OCI-LY7 (cell line): ENCODE measurements around the gene NFATC3. TPM values are rescaled to one million over a fixed set of nuclear protein-coding genes. Genes with fewer than 3 reads are reported as not detected.

Source experiments
- BruUV-seq: library from RNA; stranded (reverse); fragments of 400-500 nt; replicated peaks from 2 replicates; lab custom pipeline; 2021; lab: Mats Ljungman, UMichigan
- CTCF ChIA-PET: fragments of 300-600 bp; sonication (Branson Sonifier 250); formaldehyde crosslinking; loops from one replicate; lab custom pipeline; 2022; ENCODE audit warnings: antibody characterized with exemption; ENCODE audit not compliant: unreplicated experiment; lab: Charles Lee
- POLR2A ChIA-PET: fragments of 300-600 bp; sonication (Branson Sonifier 250); formaldehyde crosslinking; loops from one replicate; lab custom pipeline; 2022; ENCODE audit warnings: antibody characterized with exemption; lab: Charles Lee
- DNase-seq: peaks from one replicate; pipeline ENCODE4 v3.0.0-alpha.2; 2015; ENCODE audit warnings: low spot score
- H2AFZ ChIP-seq: fragments of 200-600 bp; sonication (generic), shearing (Covaris generic); 2 replicates; pipeline ENCODE4 v1.6.1; 2014; ENCODE audit warnings: mild to moderate bottlenecking, antibody characterized with exemption, low read length, moderate library complexity
- H3K27ac ChIP-seq: fragments of 200-600 bp; sonication (generic); 2 replicates; pipeline ENCODE4 v1.5.1; 2014; ENCODE audit warnings: mixed run types, low read depth, mild to moderate bottlenecking, moderate library complexity, low read length, inconsistent platforms; ENCODE audit not compliant: poor library complexity, severe bottlenecking
- H3K36me3 ChIP-seq: fragments of 200-600 bp; sonication (generic); 2 replicates; pipeline ENCODE4 v1.6.1; 2014; ENCODE audit warnings: mild to moderate bottlenecking, antibody characterized with exemption, low read length, moderate library complexity, mixed read lengths; ENCODE audit not compliant: insufficient read depth
- H3K4me1 ChIP-seq: fragments of 200-600 bp; sonication (generic); 2 replicates; pipeline ENCODE4 v1.5.1; 2014; ENCODE audit warnings: mild to moderate bottlenecking, low read length; ENCODE audit not compliant: insufficient read depth, poor library complexity, severe bottlenecking
- H3K4me2 ChIP-seq: fragments of 200-600 bp; sonication (generic); 2 replicates; pipeline ENCODE4 v1.6.1; 2014; ENCODE audit warnings: mild to moderate bottlenecking, low read length
- H3K4me3 ChIP-seq: fragments of 200-600 bp; sonication (generic); 2 replicates; pipeline ENCODE4 v1.5.1; 2014; ENCODE audit warnings: mild to moderate bottlenecking, low read depth, low read length; ENCODE audit not compliant: poor library complexity, severe bottlenecking
- H3K79me2 ChIP-seq: fragments of 200-600 bp; sonication (generic); 2 replicates; pipeline ENCODE4 v1.6.1; 2016; ENCODE audit warnings: low read depth, mild to moderate bottlenecking, low read length, moderate library complexity, mixed read lengths; ENCODE audit not compliant: insufficient read depth
- H3K9me2 ChIP-seq: fragments of 200-600 bp; sonication (generic); 2 replicates; pipeline ENCODE4 v1.6.1; 2016; ENCODE audit warnings: mild to moderate bottlenecking, low read length, mixed read lengths; ENCODE audit not compliant: insufficient read depth
- H3K9me3 ChIP-seq: fragments of 200-600 bp; sonication (generic); 2 replicates; pipeline ENCODE4 v1.6.1; 2014; ENCODE audit warnings: mild to moderate bottlenecking, mixed run types, low read length, mixed read lengths
- H4K20me1 ChIP-seq: fragments of 200-600 bp; sonication (generic); 2 replicates; pipeline ENCODE4 v1.6.1; 2014; ENCODE audit warnings: mild to moderate bottlenecking, antibody characterized with exemption, low read length, moderate library complexity, mixed read lengths; ENCODE audit not compliant: insufficient read depth
- EZH2phosphoT487 ChIP-seq: fragments of 200-600 bp; sonication (generic); IDR thresholded peaks from 2 replicates; pipeline ENCODE4 v1.6.1; 2018; ENCODE audit warnings: low read depth, borderline replicate concordance, mild to moderate bottlenecking, mixed run types, antibody characterized with exemption, low read length, moderate library complexity, mixed read lengths
- intact Hi-C: fragments of 100-400 bp; cut with micrococcal nuclease; formaldehyde crosslinking; loops from one replicate; pipeline ENCODE4 v1.10.0; 2022; ENCODE audit not compliant: unreplicated experiment
- total RNA-seq, 2 experiments: library from RNA; depleted of rRNA in 1 of 2; stranded (reverse); fragments of >200 nt in 1 of 2; shearing (Covaris generic) in 1 of 2; gene quantifications; 2 replicates each; pipeline ENCODE4 v1.2.3, GENCODE V29; 2014 to 2022
- TF ChIP-seq, protein P1 (sequence below): fragments of 200-600 bp; sonication (generic); conservative IDR thresholded peaks from 2 replicates; pipeline ENCODE4 v1.5.1; 2014; ENCODE audit warnings: mild to moderate bottlenecking, antibody characterized with exemption, low read length, moderate library complexity, mixed read lengths

The NFATC3 gene
- total RNA-seq, 2 experiments from 2014 or later: 73.4 to 76.0 TPM

DNA sequence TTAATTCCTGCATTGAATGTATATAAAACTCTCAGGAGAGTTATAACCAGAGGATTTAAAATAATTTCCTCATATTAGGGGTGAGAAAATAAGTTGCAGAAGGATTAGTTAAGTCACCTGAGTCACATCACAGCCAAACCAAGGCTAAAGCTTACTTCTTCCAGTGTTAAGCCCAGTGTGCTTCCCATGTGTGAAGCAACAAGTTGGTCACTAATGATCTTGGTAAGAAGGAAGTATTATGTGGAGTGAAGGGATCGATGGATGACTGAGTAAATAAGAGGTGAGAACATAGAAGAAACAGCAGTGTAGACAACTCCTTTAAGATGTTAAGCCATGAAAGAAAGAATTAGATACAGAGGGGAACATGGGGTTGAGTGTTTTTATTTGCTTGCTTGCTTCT is 130.1 kb downstream of the NFATC3 start:
- ChIA-PET POLR2A (interaction anchor here (1.5 kb wide), 1 partner anchor 9 kb away, joined by 4 read pairs; no protein-coding TSS in a partner anchor), CTCF (no interaction called here)
- DNase-seq: no peak
- intact Hi-C loops: no loop called here
- Histone ChIP-seq H3K4me1 (peaks cover 19% of the 10 kb centered on the region), H3K79me2 (peaks cover 14% of the 10 kb centered on the region; the same call in 1 of the 2 replicates), H3K4me3 (no peak overlapping the region), H3K9me2 (no peaks in the 10 kb centered on the region), H3K4me2 (no peak overlapping the region), H2AFZ (no peak overlapping the region), H3K9me3 (no peaks in the 10 kb centered on the region), H4K20me1 (no peaks in the 10 kb centered on the region), H3K27ac (no peak overlapping the region), H3K36me3 (peaks cover 45% of the 10 kb centered on the region)
- TF ChIP-seq, protein P1, sequence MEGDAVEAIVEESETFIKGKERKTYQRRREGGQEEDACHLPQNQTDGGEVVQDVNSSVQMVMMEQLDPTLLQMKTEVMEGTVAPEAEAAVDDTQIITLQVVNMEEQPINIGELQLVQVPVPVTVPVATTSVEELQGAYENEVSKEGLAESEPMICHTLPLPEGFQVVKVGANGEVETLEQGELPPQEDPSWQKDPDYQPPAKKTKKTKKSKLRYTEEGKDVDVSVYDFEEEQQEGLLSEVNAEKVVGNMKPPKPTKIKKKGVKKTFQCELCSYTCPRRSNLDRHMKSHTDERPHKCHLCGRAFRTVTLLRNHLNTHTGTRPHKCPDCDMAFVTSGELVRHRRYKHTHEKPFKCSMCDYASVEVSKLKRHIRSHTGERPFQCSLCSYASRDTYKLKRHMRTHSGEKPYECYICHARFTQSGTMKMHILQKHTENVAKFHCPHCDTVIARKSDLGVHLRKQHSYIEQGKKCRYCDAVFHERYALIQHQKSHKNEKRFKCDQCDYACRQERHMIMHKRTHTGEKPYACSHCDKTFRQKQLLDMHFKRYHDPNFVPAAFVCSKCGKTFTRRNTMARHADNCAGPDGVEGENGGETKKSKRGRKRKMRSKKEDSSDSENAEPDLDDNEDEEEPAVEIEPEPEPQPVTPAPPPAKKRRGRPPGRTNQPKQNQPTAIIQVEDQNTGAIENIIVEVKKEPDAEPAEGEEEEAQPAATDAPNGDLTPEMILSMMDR: no peak
- TF ChIP-seq EZH2phosphoT487: no peak
- BruUV-seq: no TSS peak

DNA sequence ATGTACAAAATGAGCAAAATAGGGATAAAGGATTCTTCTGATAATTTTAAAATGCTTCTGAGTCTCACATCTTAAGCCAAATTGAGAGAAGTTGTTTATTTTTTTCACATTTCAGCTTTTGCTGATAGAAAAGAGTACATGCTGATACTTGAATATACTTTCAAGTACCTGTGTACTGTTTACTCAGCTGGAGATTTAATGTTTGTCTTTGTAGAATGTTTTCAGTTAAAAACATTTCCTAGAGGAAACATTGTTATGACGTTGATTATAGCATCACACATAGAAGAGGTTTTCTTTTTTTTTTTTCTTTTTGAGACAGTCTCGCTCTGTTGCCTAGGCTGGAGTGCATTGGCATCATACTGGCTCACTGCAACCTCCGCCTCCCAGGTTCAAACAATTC is 131.1 kb downstream of the NFATC3 start:
- peaks cover 50% of the 10 kb centered on the region for H3K36me3 ChIP-seq
- no peak overlapping the region for H3K4me3 ChIP-seq
- intact Hi-C loops: no loop called here
- H3K27ac ChIP-seq: no peak overlapping the region
- no peaks in the 10 kb centered on the region for H4K20me1 ChIP-seq
- ChIA-PET CTCF (no interaction called here), POLR2A (interaction anchor here (0.7 to 1.5 kb wide), 2 partner anchors 10 to 84 kb away, joined by 3 to 4 read pairs; no protein-coding TSS in a partner anchor)
- TF ChIP-seq EZH2phosphoT487: no peak
- TF ChIP-seq, protein P1: no peak
- no peaks in the 10 kb centered on the region for H3K9me3 ChIP-seq
- H3K4me2 ChIP-seq: no peak overlapping the region
- DNase-seq: no peak
- H3K9me2 ChIP-seq: no peaks in the 10 kb centered on the region
- no TSS peak for BruUV-seq
- H2AFZ ChIP-seq: no peak overlapping the region
- peaks cover 14% of the 10 kb centered on the region; the same call in 1 of the 2 replicates for H3K79me2 ChIP-seq
- H3K4me1 ChIP-seq: peaks cover 19% of the 10 kb centered on the region

DNA sequence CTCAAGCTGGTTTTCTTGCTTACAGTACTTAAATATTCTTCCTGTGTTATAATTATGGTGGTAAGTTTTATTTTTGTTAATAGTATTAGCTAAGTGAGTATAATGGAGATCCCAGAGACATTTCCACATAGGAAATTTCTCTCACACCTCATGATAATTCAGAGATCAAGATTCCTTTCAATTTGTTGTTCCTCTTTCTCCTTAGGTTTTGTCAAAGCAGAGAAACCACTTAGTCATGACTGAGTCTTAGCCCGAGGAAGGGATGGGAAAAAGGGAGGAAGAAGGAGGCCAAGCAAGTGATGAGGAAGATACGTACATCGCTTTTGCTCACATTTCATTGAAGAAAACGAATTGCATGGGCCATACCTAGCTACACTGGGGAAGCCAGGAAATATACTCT is 132.3 kb downstream of the NFATC3 start:
- ChIA-PET CTCF (interaction anchor here (0.6 kb wide), 1 partner anchor 147 kb away, joined by 3 read pairs; no protein-coding TSS in a partner anchor), POLR2A (interaction anchor here (0.6 to 1.1 kb wide), 5 partner anchors 12 to 465 kb away, joined by 3 to 8 read pairs (median 4); no protein-coding TSS in a partner anchor)
- peaks cover 19% of the 10 kb centered on the region for H3K4me1 ChIP-seq
- BruUV-seq: no TSS peak
- no peaks in the 10 kb centered on the region for H4K20me1 ChIP-seq
- intact Hi-C loops: no loop called here
- peaks cover 9% of the 10 kb centered on the region; the same call in 1 of the 2 replicates for H3K79me2 ChIP-seq
- no peak overlapping the region for H3K4me2 ChIP-seq
- no peaks in the 10 kb centered on the region for H3K9me3 ChIP-seq
- H3K36me3 ChIP-seq: peaks cover 50% of the 10 kb centered on the region
- H3K9me2 ChIP-seq: no peaks in the 10 kb centered on the region
- no peak overlapping the region for H3K27ac ChIP-seq
- no peak for DNase-seq
- H2AFZ ChIP-seq: no peak overlapping the region
- no peak for TF ChIP-seq EZH2phosphoT487
- TF ChIP-seq, protein P1: no peak
- no peak overlapping the region for H3K4me3 ChIP-seq
